K562 (cell line): ENCODE data around the gene SAMD9L. TPM values are rescaled to one million over a fixed set of nuclear protein-coding genes. Genes with fewer than 3 reads are reported as not detected.
A peak's percentile ranks its signal among the peaks of the same experiment; 100 is the strongest.

Source experiments
- BRD4 ChIP-seq: fragments of 200-600 bp; sonication (generic); IDR thresholded peaks from 2 replicates; pipeline ENCODE4 v1.6.1; 2017; ENCODE audit warnings: inconsistent platforms
- EHMT2 ChIP-seq: fragments of 450-650 bp; IDR thresholded peaks from 2 replicates; pipeline ENCODE4 v1.6.1; 2018; ENCODE audit warnings: antibody characterized with exemption
- EP400 ChIP-seq: fragments of 450-650 bp; IDR thresholded peaks from 2 replicates; pipeline ENCODE4 v1.6.1; 2017; ENCODE audit warnings: antibody characterized with exemption, mild to moderate bottlenecking, moderate library complexity
- ERF ChIP-seq: fragments of 450-650 bp; formaldehyde crosslinking; IDR thresholded peaks from 2 replicates; pipeline ENCODE4 v1.4.0; 2020; ENCODE audit warnings: mild to moderate bottlenecking, mixed read lengths
- ETV5 ChIP-seq: sonication (generic); formaldehyde crosslinking; IDR thresholded peaks from 2 replicates; pipeline ENCODE4 v1.4.0; 2020; ENCODE audit warnings: low read depth, mild to moderate bottlenecking, missing genetic modification reagents
- FOXA1 ChIP-seq: fragments of 450-650 bp; IDR thresholded peaks from 2 replicates; pipeline ENCODE4 v1.6.1; 2016; ENCODE audit warnings: mild to moderate bottlenecking, borderline replicate concordance
- IFI16 ChIP-seq: fragments of 250-450 bp; sonication (Bioruptor Pico); IDR thresholded peaks from 2 replicates; pipeline ENCODE4 v2.1.2; 2022; ENCODE audit warnings: mild to moderate bottlenecking, inconsistent platforms
- JUN ChIP-seq, 2 experiments: sonication (generic) in 1 of 2; formaldehyde crosslinking in 1 of 2; IDR thresholded peaks; 2 replicates each; pipeline versions ENCODE4 v1.6.1 to v1.8.0; 2012 to 2022; ENCODE audit warnings: borderline replicate concordance in 2 of 2, mild to moderate bottlenecking in 2 of 2, improper control_type of control experiment in 1 of 2, low read depth in 1 of 2, low read length in 1 of 2, missing genetic modification reagents in 1 of 2
- KLF1 ChIP-seq: fragments of 450-650 bp; IDR thresholded peaks from 2 replicates; pipeline ENCODE4 v1.6.1; 2016; ENCODE audit warnings: missing genetic modification characterization, missing compliant biosample characterization
- MCM2 ChIP-seq: fragments of 450-650 bp; IDR thresholded peaks from 2 replicates; pipeline ENCODE4 v1.6.1; 2017; ENCODE audit warnings: low read depth, mild to moderate bottlenecking
- PHB2 ChIP-seq: fragments of 450-650 bp; IDR thresholded peaks from 2 replicates; pipeline ENCODE4 v1.6.1; 2017; ENCODE audit warnings: low read depth
- POLR2AphosphoS2 ChIP-seq: IDR thresholded peaks from 2 replicates; pipeline ENCODE4 v1.6.1; 2012; ENCODE audit warnings: low read length, improper control_type of control experiment
- PURB ChIP-seq: sonication (generic); formaldehyde crosslinking; IDR thresholded peaks from 2 replicates; pipeline ENCODE4 v1.9.0; 2021; ENCODE audit warnings: low read depth, mild to moderate bottlenecking, missing genetic modification reagents
- RBM22 ChIP-seq: fragments of 200-400 bp; formaldehyde crosslinking; IDR thresholded peaks from 2 replicates; pipeline ENCODE4 v1.6.1; 2018; ENCODE audit warnings: low read length, low read depth; ENCODE audit not compliant: poor library complexity, severe bottlenecking
- RFX7 ChIP-seq: fragments of 250-450 bp; sonication (Bioruptor Pico); IDR thresholded peaks from 2 replicates; pipeline ENCODE4 v1.5.1; 2021; ENCODE audit warnings: mild to moderate bottlenecking
- RNF219 ChIP-seq: fragments of 250-450 bp; sonication (Bioruptor Pico); IDR thresholded peaks from 2 replicates; pipeline ENCODE4 v1.5.0; 2022; ENCODE audit warnings: mild to moderate bottlenecking
- SIX5 ChIP-seq, 2 experiments: IDR thresholded peaks; 2 replicates each; pipeline ENCODE4 v1.6.1; 2011; ENCODE audit warnings: low read length in 2 of 2, borderline replicate concordance in 1 of 2, low read depth in 1 of 2, mild to moderate bottlenecking in 1 of 2, moderate library complexity in 1 of 2; ENCODE audit not compliant: insufficient read depth in 1 of 2
- SMAD4 ChIP-seq: fragments of 250-450 bp; sonication (Bioruptor Pico); conservative IDR thresholded peaks from 2 replicates; pipeline ENCODE4 v1.8.0; 2021; ENCODE audit warnings: inconsistent platforms, mild to moderate bottlenecking, moderate library complexity
- TCF3 ChIP-seq: sonication (generic); formaldehyde crosslinking; IDR thresholded peaks from 2 replicates; pipeline ENCODE4 v1.4.0; 2020; ENCODE audit warnings: mild to moderate bottlenecking, missing genetic modification reagents
- TFAM ChIP-seq: fragments of 250-450 bp; sonication (Bioruptor Pico); conservative IDR thresholded peaks from 2 replicates; pipeline ENCODE4 v1.5.0; 2021; ENCODE audit warnings: mild to moderate bottlenecking, moderate library complexity
- ZFP30 ChIP-seq: fragments of 250-450 bp; sonication (Bioruptor Pico); IDR thresholded peaks from 2 replicates; pipeline ENCODE4 v1.8.0; 2022; ENCODE audit warnings: moderate library complexity, mild to moderate bottlenecking, inconsistent platforms, borderline replicate concordance
- ZNF583 ChIP-seq: fragments of 250-450 bp; sonication (Bioruptor Pico); IDR thresholded peaks from 2 replicates; pipeline ENCODE4 v1.4.0; 2020
- ZNF695 ChIP-seq: fragments of 450-650 bp; formaldehyde crosslinking; IDR thresholded peaks from 2 replicates; pipeline ENCODE4 v1.4.0; 2020; ENCODE audit warnings: mild to moderate bottlenecking, moderate library complexity
- ZNF76 ChIP-seq: fragments of 250-450 bp; sonication (Bioruptor Pico); IDR thresholded peaks from 2 replicates; pipeline ENCODE4 v1.4.0; 2020; ENCODE audit warnings: mild to moderate bottlenecking, moderate library complexity, borderline replicate concordance
- polyA plus RNA-seq, 8 experiments: library from polyadenylated mRNA; depleted of rRNA in 4 of 8; stranded (reverse) in 5 of 8; unstranded in 3 of 8; fragments of >200 nt; fragmentation: Nextera tagmentation in 2 of 8; fragmentation: Illumina TruSeq in 1 of 8; extraction: Ambion mirVana in 2 of 8; extraction: Trizol in 1 of 8; gene quantifications; 2 replicates each; pipeline versions ENCODE4 v1.2.1 to v1.2.3, GENCODE V29; 2011 to 2014; ENCODE audit warnings: inconsistent platforms in 1 of 8, missing spikeins in 1 of 8
- total RNA-seq, 7 experiments: library from RNA; depleted of rRNA in 6 of 7; stranded (reverse); fragments of >200 nt in 6 of 7; fragmentation: Illumina TruSeq in 2 of 7; extraction: Trizol in 2 of 7; gene quantifications; 2 replicates each; pipeline versions ENCODE4 v1.2.1 to v1.2.3, GENCODE V29; 2011 to 2021; ENCODE audit warnings: low replicate concordance in 1 of 7
- TF ChIP-seq, protein P1 (sequence below): fragments of 450-650 bp; IDR thresholded peaks from one replicate; pipeline ENCODE4 v1.6.1; 2018; ENCODE audit warnings: mild to moderate bottlenecking, moderate library complexity; ENCODE audit not compliant: partially characterized antibody
- TF ChIP-seq, protein P2 (sequence below): fragments of 450-650 bp; IDR thresholded peaks from 2 replicates; pipeline ENCODE4 v1.6.1; 2017; ENCODE audit warnings: antibody characterized with exemption

The SAMD9L gene
- total and polyA plus RNA-seq, 9 of the 15 experiments (the other 6 are each of a cell fraction or from before 2014, with no cell fraction given) = 0.15 to 1.0 (median 0.48) TPM

- no peak for TF ChIP-seq RNF219 (CRISPR knock-in tag)
- TF ChIP-seq, protein P1, sequence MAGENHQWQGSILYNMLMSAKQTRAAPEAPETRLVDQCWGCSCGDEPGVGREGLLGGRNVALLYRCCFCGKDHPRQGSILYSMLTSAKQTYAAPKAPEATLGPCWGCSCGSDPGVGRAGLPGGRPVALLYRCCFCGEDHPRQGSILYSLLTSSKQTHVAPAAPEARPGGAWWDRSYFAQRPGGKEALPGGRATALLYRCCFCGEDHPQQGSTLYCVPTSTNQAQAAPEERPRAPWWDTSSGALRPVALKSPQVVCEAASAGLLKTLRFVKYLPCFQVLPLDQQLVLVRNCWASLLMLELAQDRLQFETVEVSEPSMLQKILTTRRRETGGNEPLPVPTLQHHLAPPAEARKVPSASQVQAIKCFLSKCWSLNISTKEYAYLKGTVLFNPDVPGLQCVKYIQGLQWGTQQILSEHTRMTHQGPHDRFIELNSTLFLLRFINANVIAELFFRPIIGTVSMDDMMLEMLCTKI = no peak
- TF ChIP-seq ZNF76 (CRISPR knock-in tag) = peak; percentile 92
- TF ChIP-seq, protein P2, sequence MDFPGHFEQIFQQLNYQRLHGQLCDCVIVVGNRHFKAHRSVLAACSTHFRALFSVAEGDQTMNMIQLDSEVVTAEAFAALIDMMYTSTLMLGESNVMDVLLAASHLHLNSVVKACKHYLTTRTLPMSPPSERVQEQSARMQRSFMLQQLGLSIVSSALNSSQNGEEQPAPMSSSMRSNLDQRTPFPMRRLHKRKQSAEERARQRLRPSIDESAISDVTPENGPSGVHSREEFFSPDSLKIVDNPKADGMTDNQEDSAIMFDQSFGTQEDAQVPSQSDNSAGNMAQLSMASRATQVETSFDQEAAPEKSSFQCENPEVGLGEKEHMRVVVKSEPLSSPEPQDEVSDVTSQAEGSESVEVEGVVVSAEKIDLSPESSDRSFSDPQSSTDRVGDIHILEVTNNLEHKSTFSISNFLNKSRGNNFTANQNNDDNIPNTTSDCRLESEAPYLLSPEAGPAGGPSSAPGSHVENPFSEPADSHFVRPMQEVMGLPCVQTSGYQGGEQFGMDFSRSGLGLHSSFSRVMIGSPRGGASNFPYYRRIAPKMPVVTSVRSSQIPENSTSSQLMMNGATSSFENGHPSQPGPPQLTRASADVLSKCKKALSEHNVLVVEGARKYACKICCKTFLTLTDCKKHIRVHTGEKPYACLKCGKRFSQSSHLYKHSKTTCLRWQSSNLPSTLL = no peak
- TF ChIP-seq RFX7 (CRISPR knock-in tag) = no peak
- no peak for TF ChIP-seq MCM2
- TF ChIP-seq TFAM = no peak
- peak; percentile 71; the same call in 1 of the 2 replicates for TF ChIP-seq ZNF583 (CRISPR knock-in tag)
- no peak for TF ChIP-seq BRD4
- TF ChIP-seq EHMT2 = no peak
- no peak for TF ChIP-seq JUN (IDR thresholded peaks at IDR 0.05; ENCODE audit: borderline replicate concordance, low read depth, low read length)
- no peak for TF ChIP-seq JUN (CRISPR knock-in tag; IDR thresholded peaks at IDR 0.05; ENCODE audit: borderline replicate concordance)
- TF ChIP-seq ERF (CRISPR knock-in tag) = 0 out of 2 replicates have a peak, but pooled peaks have one; percentile 38
- peak; percentile 88 for TF ChIP-seq ZNF695
- TF ChIP-seq PURB = no peak
- TF ChIP-seq KLF1 (tag) = no peak
- TF ChIP-seq SMAD4 (CRISPR knock-in tag) = peak; percentile 54
- no peak for TF ChIP-seq SIX5 (IDR thresholded peaks at IDR 0.05; ENCODE audit: borderline replicate concordance in 1 of 2, insufficient read depth in 1 of 2, low read depth in 1 of 2, low read length in 2 of 2)
- TF ChIP-seq PHB2 = no peak
- TF ChIP-seq ZFP30 (CRISPR knock-in tag) = no peak
- TF ChIP-seq IFI16 = no peak
- no peak for TF ChIP-seq ETV5
- TF ChIP-seq TCF3 (CRISPR knock-in tag) = no peak
- TF ChIP-seq POLR2AphosphoS2 = no peak
- no peak for TF ChIP-seq FOXA1
- TF ChIP-seq EP400 = no peak
- TF ChIP-seq RBM22 = no peak
Measured at GRCh38 chr7:93148727-93149126, 542 bp upstream of the SAMD9L start (continued).
